Neural progenitor cell (in vitro differentiated cells): ENCODE results near the gene CHRNA7.
"Not testable (repeated sequence)": the region's sequence is repeated elsewhere in the genome, so short reads cannot be mapped to it uniquely, and the experiment has no call there.

ENCODE experiments used
- EZH2phosphoT487 ChIP-seq: fragments of 200-600 bp; sonication (generic); IDR thresholded peaks from 2 replicates; pipeline ENCODE4 v1.6.1; 2017; ENCODE audit warnings: antibody characterized with exemption
- TF ChIP-seq, protein P1 (sequence below): fragments of 200-600 bp; sonication (generic); IDR thresholded peaks from 2 replicates; pipeline ENCODE4 v1.5.1; 2017; ENCODE audit warnings: antibody characterized with exemption, mild to moderate bottlenecking

DNA sequence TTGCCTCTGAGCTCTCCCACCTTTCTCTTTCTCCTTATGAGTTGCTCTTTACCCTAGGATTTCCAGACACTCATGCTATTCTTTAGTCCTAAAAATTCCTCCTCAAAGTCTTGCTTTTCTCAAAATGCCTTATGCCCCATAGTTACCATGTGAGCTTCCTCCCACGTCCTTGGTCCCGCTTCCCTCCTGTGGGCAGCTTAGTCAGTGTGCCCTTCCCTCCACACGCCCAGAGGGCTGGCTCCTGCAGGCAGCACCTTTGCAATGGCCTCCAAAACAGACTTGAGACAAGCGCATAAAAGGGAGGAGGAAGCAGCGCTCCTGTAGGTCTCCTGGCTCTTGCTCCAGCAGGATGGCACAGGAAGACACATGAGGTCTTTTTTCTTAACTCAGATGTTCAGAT lies 168.6 kb downstream of the CHRNA7 start:
- TF ChIP-seq EZH2phosphoT487, result not testable (repeated sequence)
- TF ChIP-seq, protein P1, sequence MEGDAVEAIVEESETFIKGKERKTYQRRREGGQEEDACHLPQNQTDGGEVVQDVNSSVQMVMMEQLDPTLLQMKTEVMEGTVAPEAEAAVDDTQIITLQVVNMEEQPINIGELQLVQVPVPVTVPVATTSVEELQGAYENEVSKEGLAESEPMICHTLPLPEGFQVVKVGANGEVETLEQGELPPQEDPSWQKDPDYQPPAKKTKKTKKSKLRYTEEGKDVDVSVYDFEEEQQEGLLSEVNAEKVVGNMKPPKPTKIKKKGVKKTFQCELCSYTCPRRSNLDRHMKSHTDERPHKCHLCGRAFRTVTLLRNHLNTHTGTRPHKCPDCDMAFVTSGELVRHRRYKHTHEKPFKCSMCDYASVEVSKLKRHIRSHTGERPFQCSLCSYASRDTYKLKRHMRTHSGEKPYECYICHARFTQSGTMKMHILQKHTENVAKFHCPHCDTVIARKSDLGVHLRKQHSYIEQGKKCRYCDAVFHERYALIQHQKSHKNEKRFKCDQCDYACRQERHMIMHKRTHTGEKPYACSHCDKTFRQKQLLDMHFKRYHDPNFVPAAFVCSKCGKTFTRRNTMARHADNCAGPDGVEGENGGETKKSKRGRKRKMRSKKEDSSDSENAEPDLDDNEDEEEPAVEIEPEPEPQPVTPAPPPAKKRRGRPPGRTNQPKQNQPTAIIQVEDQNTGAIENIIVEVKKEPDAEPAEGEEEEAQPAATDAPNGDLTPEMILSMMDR, result not testable (repeated sequence)
